ENCODE measurements around the gene PIGP. TPM values are rescaled to one million over a fixed set of nuclear protein-coding genes. Genes with fewer than 3 reads are reported as not detected.

Gene PIGP
- total and polyA plus RNA-seq, 2 of the 13 experiments (the other 11 are each of a cell fraction or from before 2014, with no cell fraction given): 14.8 to 33.4 TPM

DNA sequence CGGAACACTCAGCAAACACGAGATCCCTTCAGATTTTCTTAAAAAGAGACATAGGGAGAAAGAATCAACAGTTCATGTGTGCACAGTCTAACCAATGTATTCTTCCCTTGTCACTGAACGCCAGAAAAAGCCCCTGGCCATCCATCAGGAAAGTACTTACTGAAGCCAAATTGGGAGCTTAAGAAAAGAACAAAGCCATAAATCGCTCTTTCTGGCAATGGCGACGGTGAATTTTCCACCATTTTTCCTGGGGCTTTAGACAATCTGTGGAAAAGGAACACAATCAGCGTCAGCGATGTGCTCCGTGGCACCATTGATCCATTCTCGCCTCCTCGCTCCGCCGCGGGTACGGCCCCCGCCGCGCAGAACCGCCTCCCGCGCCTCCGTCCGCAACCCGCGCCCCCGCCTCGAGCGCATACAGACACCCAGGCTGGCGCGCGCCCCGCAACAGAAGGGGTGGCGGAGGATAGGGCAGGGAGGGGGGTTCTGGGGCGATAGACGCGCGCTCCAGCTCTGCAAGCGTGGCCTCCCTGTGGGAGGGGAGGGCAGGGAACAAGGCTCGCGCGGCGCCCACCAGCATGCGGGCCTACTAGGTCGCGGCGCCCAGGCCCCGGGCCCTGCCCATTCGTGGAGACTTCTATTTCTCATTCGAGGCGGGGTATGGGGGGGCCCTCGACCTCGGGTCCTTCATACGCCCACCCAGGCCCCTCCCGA lies 440 bp downstream of the PIGP start (continued):
- peak; percentile 88 for TF ChIP-seq MAF1 (CRISPR knock-in tag; IDR thresholded peaks at IDR 0.05; ENCODE audit: borderline replicate concordance)
- TF ChIP-seq ZFP62 (CRISPR knock-in tag; IDR thresholded peaks at IDR 0.05): no peak
- no peak; the same call in 1 of the 2 replicates for TF ChIP-seq EED (CRISPR knock-in tag; IDR thresholded peaks at IDR 0.05)
- TF ChIP-seq MIXL1 (CRISPR knock-in tag; IDR thresholded peaks at IDR 0.05): no peak
- no peak; the same call in none of the 2 replicates for TF ChIP-seq SRY (CRISPR knock-in tag; IDR thresholded peaks at IDR 0.05)
- peak; percentile 83; the same call in 1 of the 2 replicates for TF ChIP-seq KDM5B (CRISPR knock-in tag; IDR thresholded peaks at IDR 0.05; ENCODE audit: borderline replicate concordance)
- TF ChIP-seq ZNF883 (CRISPR knock-in tag; IDR thresholded peaks at IDR 0.05; ENCODE audit: not compliant biosample characterization): no peak
- no peak for TF ChIP-seq ADNP (CRISPR knock-in tag; IDR thresholded peaks at IDR 0.05)
- no peak for TF ChIP-seq MBD4 (IDR thresholded peaks at IDR 0.05; ENCODE audit: borderline replicate concordance, low read length)
- TF ChIP-seq ZKSCAN8 (CRISPR knock-in tag; IDR thresholded peaks at IDR 0.05; ENCODE audit: borderline replicate concordance): peak; percentile 55; the same call in 1 of the 2 replicates
- TF ChIP-seq, protein P1, sequence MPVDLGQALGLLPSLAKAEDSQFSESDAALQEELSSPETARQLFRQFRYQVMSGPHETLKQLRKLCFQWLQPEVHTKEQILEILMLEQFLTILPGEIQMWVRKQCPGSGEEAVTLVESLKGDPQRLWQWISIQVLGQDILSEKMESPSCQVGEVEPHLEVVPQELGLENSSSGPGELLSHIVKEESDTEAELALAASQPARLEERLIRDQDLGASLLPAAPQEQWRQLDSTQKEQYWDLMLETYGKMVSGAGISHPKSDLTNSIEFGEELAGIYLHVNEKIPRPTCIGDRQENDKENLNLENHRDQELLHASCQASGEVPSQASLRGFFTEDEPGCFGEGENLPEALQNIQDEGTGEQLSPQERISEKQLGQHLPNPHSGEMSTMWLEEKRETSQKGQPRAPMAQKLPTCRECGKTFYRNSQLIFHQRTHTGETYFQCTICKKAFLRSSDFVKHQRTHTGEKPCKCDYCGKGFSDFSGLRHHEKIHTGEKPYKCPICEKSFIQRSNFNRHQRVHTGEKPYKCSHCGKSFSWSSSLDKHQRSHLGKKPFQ (CRISPR knock-in tag; IDR thresholded peaks at IDR 0.05; ENCODE audit: insufficient replicate concordance): no peak
- no peak; the same call in 1 of the 2 replicates for TF ChIP-seq ARNTL (CRISPR knock-in tag; IDR thresholded peaks at IDR 0.05)
- TF ChIP-seq WIZ (CRISPR knock-in tag; IDR thresholded peaks at IDR 0.05): no peak
- TF ChIP-seq YEATS2 (CRISPR knock-in tag; IDR thresholded peaks at IDR 0.05; ENCODE audit: borderline replicate concordance): no peak
- TF ChIP-seq ZNF501 (CRISPR knock-in tag; IDR thresholded peaks at IDR 0.05): peak; percentile 25; the same call in 1 of the 2 replicates
- TF ChIP-seq NFIC (IDR thresholded peaks at IDR 0.05; ENCODE audit: low read length): no peak
- TF ChIP-seq SNRNP70 (IDR thresholded peaks at IDR 0.05; ENCODE audit: low read depth, low read length): no peak
- 0 out of 2 replicates have a peak, but pooled peaks have one; percentile 87 for TF ChIP-seq NFKB2 (CRISPR knock-in tag; IDR thresholded peaks at IDR 0.05; ENCODE audit: borderline replicate concordance)
- no peak for TF ChIP-seq XRCC5 (optimal IDR thresholded peaks at IDR 0.05; ENCODE audit: low read length)
- no peak for TF ChIP-seq DDIT3 (CRISPR knock-in tag; IDR thresholded peaks at IDR 0.05)
- TF ChIP-seq HNF1B (CRISPR knock-in tag; IDR thresholded peaks at IDR 0.05): no peak; the same call in 1 of the 2 replicates
- peak; percentile 34; the same call in 1 of the 2 replicates for TF ChIP-seq ZNF710 (CRISPR knock-in tag; IDR thresholded peaks at IDR 0.05; ENCODE audit: borderline replicate concordance)
- no peak for TF ChIP-seq ZSCAN20 (CRISPR knock-in tag; IDR thresholded peaks at IDR 0.05; ENCODE audit: borderline replicate concordance)
- no peak for TF ChIP-seq ZNF326 (CRISPR knock-in tag; IDR thresholded peaks at IDR 0.05; ENCODE audit: borderline replicate concordance)
- TF ChIP-seq ZC3H13 (CRISPR knock-in tag; IDR thresholded peaks at IDR 0.05): peak; percentile 91
- no peak for TF ChIP-seq ELF1 (CRISPR knock-in tag; IDR thresholded peaks at IDR 0.05)
